ENCODE measurements around the gene CLTA.

DNA sequence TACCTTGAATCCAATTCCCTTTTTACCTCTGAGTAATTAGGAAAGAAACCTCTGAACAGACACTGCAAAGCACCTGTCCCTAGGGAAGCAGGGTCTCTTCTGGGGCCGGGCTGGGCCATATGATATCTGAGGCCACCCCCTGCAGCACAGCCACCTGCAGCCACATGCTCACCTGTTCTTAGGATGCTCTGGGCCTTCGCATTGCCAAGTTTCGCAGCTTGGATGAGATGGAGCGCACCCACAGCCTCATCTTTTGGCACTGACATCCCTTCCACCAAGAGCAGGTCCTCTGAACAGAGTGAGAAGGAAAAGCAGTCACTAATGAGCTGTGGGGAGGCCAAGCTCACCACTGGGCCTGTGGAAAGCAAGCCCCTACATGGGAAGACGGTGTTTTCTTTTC, 27.3 kb downstream of the CLTA start:
- TF ChIP-seq POLR2A (IDR thresholded peaks at IDR 0.05) (no peak), POLR2AphosphoS5 (IDR thresholded peaks at IDR 0.05) (no peak)

Data from breast epithelium (tissue), 3 donors.